B cell (primary cell): ENCODE data around the gene STK38L.

Source experiments
- EZH2 ChIP-seq: IDR thresholded peaks from 2 replicates; pipeline ENCODE4 v1.6.1; 2012; ENCODE audit warnings: borderline replicate concordance, low read depth, mild to moderate bottlenecking, moderate library complexity, low read length; ENCODE audit not compliant: insufficient read depth, poor library complexity, severe bottlenecking
- TF ChIP-seq, protein P1 (sequence below): fragments of 200-600 bp; IDR thresholded peaks from one replicate; pipeline ENCODE4 v1.8.0; 2022; ENCODE audit warnings: antibody characterized with exemption, mild to moderate bottlenecking

DNA sequence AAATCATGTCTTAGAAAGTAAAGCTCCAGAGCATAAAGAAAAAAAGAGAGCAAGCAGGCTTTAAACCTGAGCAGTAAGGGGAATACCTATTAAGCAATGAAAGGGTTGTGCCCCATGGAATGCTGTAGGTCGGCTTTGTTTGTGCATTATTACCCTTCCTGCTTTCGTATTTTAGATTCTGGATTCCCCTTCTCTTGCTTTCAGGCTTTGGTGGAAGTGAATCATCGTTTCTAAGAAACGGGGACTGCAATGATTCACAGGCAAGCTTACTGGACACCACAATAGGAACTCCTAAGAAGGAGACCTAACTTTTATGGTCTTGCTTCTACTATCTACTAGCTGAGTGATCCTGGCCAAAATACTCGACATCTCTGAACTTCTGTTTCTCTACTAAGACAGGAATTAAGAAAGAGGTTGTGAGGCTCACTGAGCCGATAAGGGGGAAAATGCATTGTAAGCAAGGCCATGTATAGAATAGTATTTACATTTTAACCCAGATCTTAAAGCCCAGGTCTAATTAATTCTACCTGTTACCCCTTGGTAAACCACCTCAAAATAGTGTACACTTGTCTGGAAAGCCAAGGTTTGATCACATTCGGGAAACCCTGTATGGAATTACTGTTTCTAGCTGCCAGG lies 87.3 kb downstream of the STK38L start:
- TF ChIP-seq, protein P1, sequence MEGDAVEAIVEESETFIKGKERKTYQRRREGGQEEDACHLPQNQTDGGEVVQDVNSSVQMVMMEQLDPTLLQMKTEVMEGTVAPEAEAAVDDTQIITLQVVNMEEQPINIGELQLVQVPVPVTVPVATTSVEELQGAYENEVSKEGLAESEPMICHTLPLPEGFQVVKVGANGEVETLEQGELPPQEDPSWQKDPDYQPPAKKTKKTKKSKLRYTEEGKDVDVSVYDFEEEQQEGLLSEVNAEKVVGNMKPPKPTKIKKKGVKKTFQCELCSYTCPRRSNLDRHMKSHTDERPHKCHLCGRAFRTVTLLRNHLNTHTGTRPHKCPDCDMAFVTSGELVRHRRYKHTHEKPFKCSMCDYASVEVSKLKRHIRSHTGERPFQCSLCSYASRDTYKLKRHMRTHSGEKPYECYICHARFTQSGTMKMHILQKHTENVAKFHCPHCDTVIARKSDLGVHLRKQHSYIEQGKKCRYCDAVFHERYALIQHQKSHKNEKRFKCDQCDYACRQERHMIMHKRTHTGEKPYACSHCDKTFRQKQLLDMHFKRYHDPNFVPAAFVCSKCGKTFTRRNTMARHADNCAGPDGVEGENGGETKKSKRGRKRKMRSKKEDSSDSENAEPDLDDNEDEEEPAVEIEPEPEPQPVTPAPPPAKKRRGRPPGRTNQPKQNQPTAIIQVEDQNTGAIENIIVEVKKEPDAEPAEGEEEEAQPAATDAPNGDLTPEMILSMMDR: no peak
- TF ChIP-seq EZH2: no peak
